MCF 10A (cell line): ENCODE results near the gene PCIF1. TPM values are rescaled to one million over a fixed set of nuclear protein-coding genes. Genes with fewer than 3 reads are reported as not detected.

Experiments used
- BruUV-seq: library from RNA; stranded (reverse); fragments of 400-500 nt; replicated peaks from 2 replicates; lab custom pipeline; 2021; lab: Mats Ljungman, UMichigan
- CTCF ChIA-PET: fragments of 300-600 bp; sonication (Branson Sonifier 250); formaldehyde crosslinking; extraction: SDS; loops from one replicate; lab custom pipeline; 2021; ENCODE audit warnings: antibody characterized with exemption, inconsistent platforms; lab: Yijun Ruan, JAX
- POLR2A ChIA-PET: fragments of 300-600, 350-650 bp; sonication (Branson Sonifier 250); formaldehyde crosslinking; extraction: SDS; loops from one replicate; lab custom pipeline; 2020; ENCODE audit warnings: antibody characterized with exemption, inconsistent platforms; lab: Yijun Ruan, JAX
- DNase-seq: peaks from one replicate; pipeline ENCODE4 v3.0.0-alpha.2; 2018; ENCODE audit not compliant: unreplicated experiment
- H3K27ac Mint-ChIP-seq: one replicate; pipeline ENCODE4 v1.8.0; 2022; ENCODE audit warnings: mild to moderate bottlenecking, low read depth, mixed read lengths; ENCODE audit not compliant: unreplicated experiment
- H3K27me3 Mint-ChIP-seq: one replicate; pipeline ENCODE4 v1.8.0; 2022; ENCODE audit warnings: mixed read lengths; ENCODE audit not compliant: insufficient read depth, unreplicated experiment
- H3K36me3 Mint-ChIP-seq: one replicate; pipeline ENCODE4 v1.8.0; 2022; ENCODE audit warnings: mild to moderate bottlenecking, moderate library complexity, mixed read lengths; ENCODE audit not compliant: insufficient read depth, unreplicated experiment
- H3K4me1 Mint-ChIP-seq: one replicate; pipeline ENCODE4 v1.8.0; 2022; ENCODE audit warnings: mixed read lengths; ENCODE audit not compliant: insufficient read depth, unreplicated experiment
- H3K4me3 Mint-ChIP-seq: one replicate; pipeline ENCODE4 v1.8.0; 2022; ENCODE audit warnings: mild to moderate bottlenecking, moderate library complexity, mixed read lengths; ENCODE audit not compliant: unreplicated experiment
- H3K9me3 Mint-ChIP-seq: one replicate; pipeline ENCODE4 v1.8.0; 2022; ENCODE audit warnings: mixed read lengths; ENCODE audit not compliant: unreplicated experiment
- intact Hi-C: fragments of 100-400 bp; cut with micrococcal nuclease; formaldehyde crosslinking; loops from 2 replicates; pipeline ENCODE4 v1.14.1; 2022
- total RNA-seq: library from RNA; stranded (reverse); gene quantifications from 2 replicates; pipeline ENCODE4 v1.2.3, GENCODE V29; 2022
- TF ChIP-seq, protein P1 (sequence below): fragments of 200-600 bp; IDR thresholded peaks from one replicate; pipeline ENCODE4 v1.8.0; 2022; ENCODE audit warnings: antibody characterized with exemption, mild to moderate bottlenecking; ENCODE audit not compliant: unreplicated experiment

Gene PCIF1
- total RNA-seq, 1 experiment from 2014 or later, result 20.5 TPM

DNA sequence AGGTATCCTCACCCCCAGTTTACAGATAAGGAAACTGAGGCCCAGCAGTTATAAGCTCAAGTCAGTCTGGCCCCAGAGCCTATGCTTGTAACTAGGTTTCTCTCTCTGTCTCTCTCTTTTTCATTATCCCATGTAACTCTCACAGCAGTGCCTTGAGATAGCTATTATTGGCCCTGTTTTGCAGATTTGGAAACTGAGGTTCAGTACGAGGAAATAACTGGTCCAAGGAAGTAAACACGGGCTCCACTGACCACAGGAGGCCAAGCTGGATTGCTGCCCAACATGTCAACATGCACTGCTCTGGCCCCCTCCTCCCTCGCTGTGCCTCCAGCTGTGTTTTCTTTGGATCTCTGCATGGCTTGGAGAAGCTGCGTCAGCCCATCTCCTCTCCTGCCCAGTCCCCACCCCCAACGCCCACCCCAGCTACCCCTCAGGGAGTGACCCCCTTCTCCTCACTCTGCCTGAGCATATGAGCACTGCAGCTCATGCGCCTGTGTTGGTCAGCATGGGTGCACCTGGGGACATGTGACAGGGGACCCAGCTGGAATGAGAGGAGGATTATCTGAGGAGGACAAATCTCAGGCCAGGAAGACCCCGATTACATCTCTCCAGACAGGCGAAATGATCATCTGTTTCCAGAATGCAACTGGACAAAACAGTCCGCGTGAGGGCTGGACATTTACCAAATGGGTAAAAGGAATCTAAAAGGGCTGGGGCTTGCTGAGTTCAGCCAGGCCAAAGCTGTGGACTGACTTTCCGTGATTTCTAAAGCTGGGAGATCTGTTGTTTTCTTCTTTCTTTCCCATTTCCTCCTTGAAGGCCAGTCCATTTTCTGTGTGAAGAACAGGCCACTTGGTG is 14.7 kb upstream of the PCIF1 start:
- TF ChIP-seq, protein P1, sequence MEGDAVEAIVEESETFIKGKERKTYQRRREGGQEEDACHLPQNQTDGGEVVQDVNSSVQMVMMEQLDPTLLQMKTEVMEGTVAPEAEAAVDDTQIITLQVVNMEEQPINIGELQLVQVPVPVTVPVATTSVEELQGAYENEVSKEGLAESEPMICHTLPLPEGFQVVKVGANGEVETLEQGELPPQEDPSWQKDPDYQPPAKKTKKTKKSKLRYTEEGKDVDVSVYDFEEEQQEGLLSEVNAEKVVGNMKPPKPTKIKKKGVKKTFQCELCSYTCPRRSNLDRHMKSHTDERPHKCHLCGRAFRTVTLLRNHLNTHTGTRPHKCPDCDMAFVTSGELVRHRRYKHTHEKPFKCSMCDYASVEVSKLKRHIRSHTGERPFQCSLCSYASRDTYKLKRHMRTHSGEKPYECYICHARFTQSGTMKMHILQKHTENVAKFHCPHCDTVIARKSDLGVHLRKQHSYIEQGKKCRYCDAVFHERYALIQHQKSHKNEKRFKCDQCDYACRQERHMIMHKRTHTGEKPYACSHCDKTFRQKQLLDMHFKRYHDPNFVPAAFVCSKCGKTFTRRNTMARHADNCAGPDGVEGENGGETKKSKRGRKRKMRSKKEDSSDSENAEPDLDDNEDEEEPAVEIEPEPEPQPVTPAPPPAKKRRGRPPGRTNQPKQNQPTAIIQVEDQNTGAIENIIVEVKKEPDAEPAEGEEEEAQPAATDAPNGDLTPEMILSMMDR, result no peak
- intact Hi-C loops, result no loop called here
- Mint-ChIP-seq H3K27ac (no peak overlapping the region), H3K36me3 (no peaks in the 10 kb centered on the region), H3K27me3 (peaks cover 36% of the 10 kb centered on the region), H3K9me3 (no peaks in the 10 kb centered on the region), H3K4me1 (peaks cover 11% of the 10 kb centered on the region), H3K4me3 (no peak overlapping the region)
- ChIA-PET POLR2A (interaction anchor here (0.5 to 3.2 kb wide), 5 partner anchors 9 to 290 kb away, joined by 3 to 20 read pairs (median 6); partner anchors contain the start of genes CTSA, NEURL2, PCIF1 and WFDC10A), CTCF (interaction anchor here (0.6 to 2.0 kb wide), 4 partner anchors 14 to 470 kb away, joined by 3 to 7 read pairs (median 4); partner anchors contain the start of gene CTSA)
- no TSS peak for BruUV-seq
- no peak for DNase-seq

GRCh38 chr20:45920462-45921336 is 13.8 kb upstream of the PCIF1 start:
- peaks cover 11% of the 10 kb centered on the region for H3K4me1 Mint-ChIP-seq
- intact Hi-C loops, result no loop called here
- no peaks in the 10 kb centered on the region for H3K36me3 Mint-ChIP-seq
- TF ChIP-seq, protein P1, result no peak
- H3K27me3 Mint-ChIP-seq, result peaks cover 33% of the 10 kb centered on the region
- no peak overlapping the region for H3K4me3 Mint-ChIP-seq
- no peaks in the 10 kb centered on the region for H3K9me3 Mint-ChIP-seq
- no TSS peak for BruUV-seq
- ChIA-PET CTCF (interaction anchor here (0.6 to 2.0 kb wide), 2 partner anchors 10 to 28 kb away, joined by 3 to 7 read pairs; partner anchors contain the start of gene CTSA), POLR2A (interaction anchor here (1.0 to 3.2 kb wide), 3 partner anchors 10 to 15 kb away, joined by 4 to 20 read pairs (median 6); partner anchors contain the start of gene PCIF1)
- DNase-seq, result no peak
- H3K27ac Mint-ChIP-seq, result no peak overlapping the region

- POLR2A ChIA-PET, result interaction anchor here (0.8 to 3.2 kb wide), 4 partner anchors 13 to 30 kb away, joined by 4 to 20 read pairs (median 4); partner anchors contain the start of genes CTSA, NEURL2 and PCIF1
- no peak for DNase-seq
- TF ChIP-seq, protein P1, result no peak
- no peak overlapping the region for H3K4me3 Mint-ChIP-seq
- H3K9me3 Mint-ChIP-seq, result no peaks in the 10 kb centered on the region
- H3K27me3 Mint-ChIP-seq, result peaks cover 25% of the 10 kb centered on the region
- H3K4me1 Mint-ChIP-seq, result peaks cover 11% of the 10 kb centered on the region
- intact Hi-C loops, result no loop called here
- H3K27ac Mint-ChIP-seq, result no peak overlapping the region
- no TSS peak for BruUV-seq
- H3K36me3 Mint-ChIP-seq, result no peaks in the 10 kb centered on the region
- CTCF ChIA-PET, result interaction anchor here (0.6 to 2.0 kb wide), 4 partner anchors 9 to 831 kb away, joined by 3 to 7 read pairs (median 3); partner anchors contain the start of gene CTSA
Measured at GRCh38 chr20:45921337-45922189, 12.9 kb upstream of the PCIF1 start.
